Hematopoietic multipotent progenitor cell treated with erythropoietin and hydrocortisone succinate and interleukin-3 and kit ligand, for 15 days (in vitro differentiated cells): Measurements from ENCODE around the gene SLC4A7.
"Not testable (repeated sequence)": the region's sequence is repeated elsewhere in the genome, so short reads cannot be mapped to it uniquely, and the experiment has no call there.

Experiments
- DNase-seq: peaks from one replicate; pipeline ENCODE4 v3.0.0-alpha.2; 2015; ENCODE audit warnings: low spot score

The SLC4A7 gene

GRCh38 chr3:27426926-27427325 is 57.3 kb downstream of the SLC4A7 start:
- DNase-seq = no peak

DNA sequence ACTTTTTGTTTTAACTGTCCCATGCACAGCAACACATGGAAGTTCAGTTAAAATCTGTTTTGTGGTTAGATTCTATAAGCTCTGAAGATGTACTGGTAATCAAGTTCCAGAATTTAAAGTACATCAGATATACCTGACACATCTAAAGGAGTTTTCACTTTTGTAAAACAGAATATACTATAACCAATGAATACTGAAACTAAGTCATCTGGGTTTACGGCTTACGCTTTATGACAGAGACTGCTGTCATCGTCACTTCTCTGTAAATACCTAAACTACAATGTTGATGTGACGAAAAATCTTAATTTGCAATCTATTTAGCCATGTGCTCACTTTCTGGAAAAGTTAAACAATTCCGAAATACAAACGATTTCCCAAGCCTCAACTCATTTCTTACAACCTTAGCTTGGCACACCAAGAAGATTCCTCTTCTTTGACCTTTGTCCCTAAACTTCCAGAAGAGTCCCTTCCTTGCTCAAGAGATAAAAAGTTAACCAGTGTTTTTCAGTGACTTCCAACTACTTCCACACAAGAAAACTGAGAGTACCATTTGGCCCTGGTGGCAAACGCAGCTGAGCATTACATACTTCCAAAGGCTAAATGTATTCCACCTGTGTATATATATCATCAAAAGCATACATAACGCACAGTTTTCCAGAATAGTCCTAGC is 58.2 kb downstream of the SLC4A7 start:
- no peak for DNase-seq

- not testable (repeated sequence) for DNase-seq
Measured at GRCh38 chr3:27424812-27425521, 59.2 kb downstream of the SLC4A7 start.

- DNase-seq = no peak
Measured at GRCh38 chr3:27423463-27423862, 60.7 kb downstream of the SLC4A7 start.

GRCh38 chr3:27422617-27423016 is 61.6 kb downstream of the SLC4A7 start:
- no peak for DNase-seq

GRCh38 chr3:27415202-27415601 is 69.0 kb downstream of the SLC4A7 start:
- DNase-seq = no peak

GRCh38 chr3:27392950-27393679 is 91.1 kb downstream of the SLC4A7 start:
- DNase-seq = no peak

DNA sequence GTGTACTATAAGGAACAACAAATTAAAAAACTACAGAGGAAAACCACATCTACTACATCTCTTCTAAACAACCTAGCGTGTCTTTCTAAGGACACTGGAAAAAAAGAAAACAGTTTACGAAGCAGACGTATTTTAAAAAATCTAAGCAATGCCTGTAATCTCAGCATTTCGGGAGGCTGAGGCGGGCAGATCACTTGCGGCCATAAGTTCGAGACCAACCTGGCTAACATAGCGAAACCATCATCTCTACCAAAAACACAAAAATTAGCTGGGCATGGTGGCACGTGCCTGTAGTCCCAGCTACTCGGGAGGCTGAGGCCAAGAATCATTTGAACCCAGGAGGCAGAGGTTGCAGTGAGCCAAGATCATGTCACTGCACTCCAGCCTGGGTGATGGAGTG is 91.8 kb downstream of the SLC4A7 start:
- DNase-seq = not testable (repeated sequence)

DNA sequence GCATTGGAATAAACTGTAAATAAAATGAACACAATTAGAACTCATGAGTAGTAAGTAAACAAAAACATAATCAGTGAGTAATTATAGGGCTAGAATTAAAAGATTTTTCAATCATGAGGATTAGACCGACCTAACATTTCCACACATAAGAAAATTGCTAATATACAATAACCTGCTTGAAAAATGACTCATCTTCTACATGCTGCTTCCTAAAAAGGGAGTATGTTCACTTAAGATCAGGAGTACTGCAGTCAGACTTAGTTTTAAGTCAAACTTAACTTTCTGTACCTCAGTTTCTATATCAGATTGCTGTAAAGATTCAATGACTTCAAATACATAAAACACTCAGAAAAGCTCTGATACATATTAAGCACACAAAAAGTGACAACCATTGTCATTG is 92.4 kb downstream of the SLC4A7 start:
- DNase-seq = no peak

DNA sequence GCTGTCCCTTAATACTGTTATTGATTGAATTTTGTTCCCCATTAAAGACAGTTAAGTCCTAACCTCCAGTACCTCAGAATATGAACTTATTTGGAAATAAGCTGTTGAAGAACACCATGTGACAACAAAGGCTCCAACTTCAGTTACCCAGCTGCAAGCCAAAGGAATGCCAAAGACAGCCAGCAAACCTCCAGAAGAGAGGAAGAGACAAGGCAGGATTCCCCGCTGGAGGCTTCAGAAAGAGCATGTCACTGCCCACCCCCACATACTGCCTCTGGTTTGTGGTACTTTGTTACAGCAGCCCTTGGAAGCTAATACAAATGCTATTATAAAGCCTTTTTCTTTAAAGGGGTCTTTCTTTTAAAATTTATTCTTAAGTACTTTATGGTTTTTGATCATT is 96.6 kb downstream of the SLC4A7 start:
- no peak for DNase-seq

DNA sequence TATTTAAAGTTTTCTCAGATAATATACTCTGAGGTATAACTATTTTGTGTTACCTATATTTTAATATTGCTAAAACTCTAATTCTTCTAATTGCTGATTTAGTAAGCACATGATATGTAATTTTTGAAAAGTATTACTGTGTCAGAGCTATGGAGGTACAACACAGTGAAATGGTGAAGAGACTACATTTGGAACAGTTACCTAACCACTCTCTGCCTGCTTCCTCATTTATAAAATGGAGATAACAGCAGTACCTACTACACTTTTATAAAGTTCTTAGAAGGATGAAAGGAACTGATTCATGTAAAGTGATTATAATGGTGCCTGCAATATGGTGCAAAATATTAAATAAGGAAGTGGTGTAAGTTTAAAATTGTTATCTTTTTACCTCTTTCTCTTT is 98.7 kb downstream of the SLC4A7 start:
- no peak for DNase-seq

DNA sequence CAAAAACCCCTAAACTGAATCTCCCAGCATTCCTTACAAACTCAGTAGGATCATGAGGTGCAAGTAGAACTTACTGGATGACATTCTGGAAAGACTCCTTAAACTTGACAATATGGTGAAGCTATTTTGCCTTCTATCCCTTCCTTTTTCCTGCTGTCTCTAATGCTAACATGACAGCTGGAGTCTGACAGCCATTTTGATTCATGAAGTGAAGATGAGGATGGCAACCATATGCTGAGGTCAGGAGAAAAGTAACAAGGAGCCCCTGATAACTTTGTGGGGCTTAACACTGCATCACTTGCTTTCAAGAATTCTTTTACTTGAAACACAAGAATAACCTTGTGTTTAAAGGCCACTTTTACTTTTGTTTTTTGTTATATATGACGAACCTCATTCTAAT is 100.0 kb downstream of the SLC4A7 start:
- no peak for DNase-seq

DNA sequence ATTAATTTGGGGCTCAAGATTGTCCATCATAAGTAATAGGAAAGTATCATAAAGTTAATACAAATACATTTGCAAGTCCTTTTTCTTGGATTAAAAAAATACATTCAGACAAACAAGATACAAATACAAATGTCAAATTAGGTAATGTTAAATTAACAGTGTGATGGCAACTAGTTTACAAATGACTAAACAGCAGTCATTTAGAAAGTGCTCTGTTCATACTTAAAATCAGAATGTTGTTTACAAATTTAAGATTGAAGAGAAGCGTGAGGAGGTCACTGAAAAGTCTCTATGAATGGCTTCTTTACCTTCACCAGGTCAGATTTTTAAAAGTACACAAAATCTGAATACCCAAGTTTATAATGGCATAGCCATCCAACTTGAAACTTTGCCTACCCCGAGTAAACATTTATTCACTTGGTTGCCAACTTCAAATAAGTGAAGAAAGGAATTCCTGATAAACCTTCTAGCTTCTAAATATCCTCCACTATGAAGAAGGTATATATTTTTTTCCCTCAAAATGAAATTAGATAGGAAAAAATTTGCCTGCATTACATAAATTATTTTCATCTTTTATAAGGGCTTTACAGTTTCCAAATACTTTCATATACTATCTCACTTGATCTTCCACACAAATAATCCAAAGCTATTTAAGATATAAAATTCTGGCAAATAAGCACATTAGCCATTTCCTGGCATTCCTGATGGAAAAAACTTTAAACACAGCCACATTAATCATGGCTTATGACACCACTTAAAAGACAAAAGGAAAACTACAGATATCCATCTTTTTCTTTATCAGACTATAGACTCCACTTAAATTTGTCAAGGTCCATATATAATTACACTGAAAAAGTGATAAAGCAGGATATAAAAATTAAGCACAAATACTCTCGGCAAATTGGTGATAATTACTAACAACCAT is 103.5 kb downstream of the SLC4A7 start:
- no peak for DNase-seq

GRCh38 chr3:27378331-27378730 is 105.9 kb downstream of the SLC4A7 start:
- no peak for DNase-seq

GRCh38 chr3:27376109-27376772 is 107.9 kb downstream of the SLC4A7 start:
- DNase-seq = no peak

- DNase-seq = peak; percentile 35
Measured at GRCh38 chr3:27368831-27369607, 115.2 kb downstream of the SLC4A7 start, which contains the start of gene NEK10. NEK10 (minus strand) TSS chr3:27369383; CDS start chr3:27352882, 16,501 bp downstream.

DNA sequence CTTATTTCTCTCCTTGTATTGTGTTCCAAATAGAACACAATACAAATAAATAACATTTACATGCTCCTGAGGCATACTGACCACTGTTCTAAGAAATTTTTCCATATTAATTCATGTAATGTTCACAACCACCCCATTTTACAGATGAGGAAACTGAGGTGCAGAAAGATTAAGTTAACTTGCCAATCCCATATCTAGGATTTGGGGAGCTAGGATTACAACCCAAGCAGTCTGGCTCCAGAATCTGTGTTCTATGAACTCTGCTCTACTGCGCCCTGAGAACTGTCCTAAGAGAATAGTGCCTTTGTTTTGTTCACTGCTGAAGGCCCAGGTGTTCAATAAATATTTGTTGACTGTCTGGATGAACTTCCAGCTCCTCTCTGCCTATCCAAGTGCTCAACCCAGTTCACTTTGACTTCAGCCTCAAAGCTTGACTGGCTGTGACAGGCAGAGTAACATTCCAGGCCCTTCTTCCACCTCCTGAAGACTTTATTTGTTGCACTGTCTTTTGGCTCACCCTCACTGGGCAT is 118.1 kb downstream of the SLC4A7 start:
- DNase-seq = no peak

- no peak for DNase-seq
Measured at GRCh38 chr3:27360113-27361078, 123.8 kb downstream of the SLC4A7 start.

DNA sequence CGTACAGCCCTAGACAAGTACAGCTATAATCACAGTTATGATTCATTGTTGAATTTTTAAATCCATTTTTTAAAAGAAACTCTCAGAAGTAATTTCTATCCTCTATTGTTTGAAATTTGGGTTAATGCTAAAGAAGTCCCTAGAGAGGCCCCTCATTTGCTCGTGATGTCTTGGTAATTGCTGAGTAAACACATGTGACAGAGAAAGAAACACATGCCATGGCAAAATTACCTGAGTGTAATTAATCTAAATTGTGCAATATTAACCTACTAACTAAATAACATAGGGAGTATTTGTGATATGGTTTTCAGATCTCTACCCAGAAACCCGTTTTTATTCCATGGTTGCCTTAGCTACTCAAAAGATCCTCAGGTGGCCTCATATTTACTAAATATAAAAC is 125.8 kb downstream of the SLC4A7 start:
- DNase-seq = no peak
